Peyer's patch (tissue), 4 donors: Measurements from ENCODE around the gene CPSF3.

Experiments used
- POLR2A ChIP-seq, 2 donors: fragments of 450-650 bp; IDR thresholded peaks; one replicate each; pipeline ENCODE4 v1.5.1; 2017; ENCODE audit warnings: antibody characterized with exemption in 2 of 2, mild to moderate bottlenecking in 2 of 2, moderate library complexity in 2 of 2
- TF ChIP-seq, protein P1 (sequence below), 6 experiments: fragments of 450-650 bp in 4 of 6; fragments of 200-600 bp in 2 of 6; sonication (generic) in 1 of 6; IDR thresholded peaks; one replicate each; pipeline ENCODE4 v1.5.1; 2017 to 2019; ENCODE audit warnings: antibody characterized with exemption in 6 of 6, mild to moderate bottlenecking in 3 of 6, moderate library complexity in 1 of 6

DNA sequence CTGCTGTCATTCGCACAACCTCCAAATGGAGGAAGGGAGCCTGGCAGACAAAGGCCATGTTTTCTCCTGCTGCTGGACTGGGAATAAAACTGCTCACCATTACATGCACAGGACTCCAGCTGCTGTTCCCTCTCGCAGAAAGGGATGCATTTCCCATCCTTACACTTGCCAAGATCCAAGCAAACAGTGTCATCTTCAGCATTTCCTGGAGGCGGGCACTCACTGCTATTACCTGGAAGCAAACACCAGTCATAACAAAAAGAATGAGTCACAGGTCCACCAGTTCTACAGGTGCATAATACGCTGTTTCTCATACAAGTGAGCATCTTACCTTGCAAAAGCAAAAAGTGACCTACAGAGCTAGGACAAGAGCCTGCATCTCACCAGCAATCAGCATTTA lies 73.6 kb downstream of the CPSF3 start:
- TF ChIP-seq, protein P1, sequence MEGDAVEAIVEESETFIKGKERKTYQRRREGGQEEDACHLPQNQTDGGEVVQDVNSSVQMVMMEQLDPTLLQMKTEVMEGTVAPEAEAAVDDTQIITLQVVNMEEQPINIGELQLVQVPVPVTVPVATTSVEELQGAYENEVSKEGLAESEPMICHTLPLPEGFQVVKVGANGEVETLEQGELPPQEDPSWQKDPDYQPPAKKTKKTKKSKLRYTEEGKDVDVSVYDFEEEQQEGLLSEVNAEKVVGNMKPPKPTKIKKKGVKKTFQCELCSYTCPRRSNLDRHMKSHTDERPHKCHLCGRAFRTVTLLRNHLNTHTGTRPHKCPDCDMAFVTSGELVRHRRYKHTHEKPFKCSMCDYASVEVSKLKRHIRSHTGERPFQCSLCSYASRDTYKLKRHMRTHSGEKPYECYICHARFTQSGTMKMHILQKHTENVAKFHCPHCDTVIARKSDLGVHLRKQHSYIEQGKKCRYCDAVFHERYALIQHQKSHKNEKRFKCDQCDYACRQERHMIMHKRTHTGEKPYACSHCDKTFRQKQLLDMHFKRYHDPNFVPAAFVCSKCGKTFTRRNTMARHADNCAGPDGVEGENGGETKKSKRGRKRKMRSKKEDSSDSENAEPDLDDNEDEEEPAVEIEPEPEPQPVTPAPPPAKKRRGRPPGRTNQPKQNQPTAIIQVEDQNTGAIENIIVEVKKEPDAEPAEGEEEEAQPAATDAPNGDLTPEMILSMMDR (IDR thresholded peaks at IDR 0.05): no peak
- no peak for TF ChIP-seq POLR2A (IDR thresholded peaks at IDR 0.05)
